ENCODE measurements around the gene PCDH9. TPM values are rescaled to one million over a fixed set of nuclear protein-coding genes. Genes with fewer than 3 reads are reported as not detected.

The PCDH9 gene
- total RNA-seq, 1 experiment from 2014 or later: 0.11 TPM

GRCh38 chr13:66723576-66723975 is 506.6 kb downstream of the PCDH9 start:
- 0 out of 2 replicates have a peak, but pooled peaks cover 6% of the 10 kb centered on the region for H3K4me1 ChIP-seq
- no peaks in the 10 kb centered on the region for H3K36me3 ChIP-seq (ENCODE audit: control insufficient read depth, insufficient read depth, low read length)
- POLR2A ChIA-PET: no interaction called here
- H3K27me3 ChIP-seq (replicated peaks; ENCODE audit: control insufficient read depth, insufficient read depth, low read length): no peaks in the 10 kb centered on the region
- H3K9me3 Mint-ChIP-seq (ENCODE audit: unreplicated experiment): no peaks in the 10 kb centered on the region
- H3K36me3 Mint-ChIP-seq (ENCODE audit: insufficient read depth, unreplicated experiment): no peaks in the 10 kb centered on the region
- H3K4me3 Mint-ChIP-seq (ENCODE audit: unreplicated experiment): no peak overlapping the region
- H3K4me3 ChIP-seq (ENCODE audit: low read depth, low read length): no peak overlapping the region
- H3K27ac Mint-ChIP-seq (ENCODE audit: unreplicated experiment): no peak overlapping the region
- no peaks in the 10 kb centered on the region for H3K9me3 ChIP-seq
- H3K27me3 Mint-ChIP-seq (ENCODE audit: insufficient read depth, unreplicated experiment): peaks cover 8% of the 10 kb centered on the region
- intact Hi-C loops (cut with micrococcal nuclease; ENCODE audit: unreplicated experiment): no loop called here
- CTCF ChIA-PET: no interaction called here
- TF ChIP-seq CTCF (IDR thresholded peaks at IDR 0.05; ENCODE audit: insufficient read depth in 1 of 2, low read depth in 1 of 2, low read length in 1 of 2, severe bottlenecking in 1 of 2, unreplicated experiment in 1 of 2): no peak
- no peak for DNase-seq
- BruUV-seq (replicated peaks): no TSS peak
- peaks cover 7% of the 10 kb centered on the region for H3K4me1 Mint-ChIP-seq (ENCODE audit: low read depth, unreplicated experiment)

- Histone ChIP-seq H3K4me3 (ENCODE audit: low read depth, low read length) (no peak overlapping the region), H3K9me3 (no peaks in the 10 kb centered on the region), H3K36me3 (ENCODE audit: control insufficient read depth, insufficient read depth, low read length) (no peaks in the 10 kb centered on the region), H3K27me3 (replicated peaks; ENCODE audit: control insufficient read depth, insufficient read depth, low read length) (no peaks in the 10 kb centered on the region), H3K4me1 (no peaks in the 10 kb centered on the region)
- Mint-ChIP-seq H3K27ac (ENCODE audit: unreplicated experiment) (no peak overlapping the region), H3K4me3 (ENCODE audit: unreplicated experiment) (no peak overlapping the region), H3K27me3 (ENCODE audit: insufficient read depth, unreplicated experiment) (no peaks in the 10 kb centered on the region), H3K9me3 (ENCODE audit: unreplicated experiment) (no peaks in the 10 kb centered on the region), H3K4me1 (ENCODE audit: low read depth, unreplicated experiment) (no peaks in the 10 kb centered on the region), H3K36me3 (ENCODE audit: insufficient read depth, unreplicated experiment) (no peaks in the 10 kb centered on the region)
- no TSS peak for BruUV-seq (replicated peaks)
- no peak for DNase-seq
- TF ChIP-seq CTCF (IDR thresholded peaks at IDR 0.05; ENCODE audit: insufficient read depth in 1 of 2, low read depth in 1 of 2, low read length in 1 of 2, severe bottlenecking in 1 of 2, unreplicated experiment in 1 of 2): no peak
- ChIA-PET CTCF (no interaction called here), POLR2A (interaction anchor here (0.6 kb wide), 1 partner anchor 34 kb away, joined by 4 read pairs; no protein-coding TSS in a partner anchor)
- intact Hi-C loops (cut with micrococcal nuclease; ENCODE audit: unreplicated experiment): no loop called here
Measured at GRCh38 chr13:66716538-66716937, 513.6 kb downstream of the PCDH9 start.

- Histone ChIP-seq H3K27me3 (replicated peaks; ENCODE audit: control insufficient read depth, insufficient read depth, low read length) (no peaks in the 10 kb centered on the region), H3K9me3 (no peaks in the 10 kb centered on the region), H3K36me3 (ENCODE audit: control insufficient read depth, insufficient read depth, low read length) (no peaks in the 10 kb centered on the region), H3K4me1 (no peaks in the 10 kb centered on the region), H3K4me3 (ENCODE audit: low read depth, low read length) (no peak overlapping the region)
- H3K27me3 Mint-ChIP-seq (ENCODE audit: insufficient read depth, unreplicated experiment): no peaks in the 10 kb centered on the region
- BruUV-seq (replicated peaks): no TSS peak
- intact Hi-C loops (cut with micrococcal nuclease; ENCODE audit: unreplicated experiment): no loop called here
- ChIA-PET CTCF (no interaction called here), POLR2A (no interaction called here)
- H3K27ac Mint-ChIP-seq (ENCODE audit: unreplicated experiment): no peak overlapping the region
- no peaks in the 10 kb centered on the region for H3K36me3 Mint-ChIP-seq (ENCODE audit: insufficient read depth, unreplicated experiment)
- no peaks in the 10 kb centered on the region for H3K4me1 Mint-ChIP-seq (ENCODE audit: low read depth, unreplicated experiment)
- no peak for DNase-seq
- H3K9me3 Mint-ChIP-seq (ENCODE audit: unreplicated experiment): no peaks in the 10 kb centered on the region
- H3K4me3 Mint-ChIP-seq (ENCODE audit: unreplicated experiment): no peak overlapping the region
- TF ChIP-seq CTCF (IDR thresholded peaks at IDR 0.05; ENCODE audit: insufficient read depth in 1 of 2, low read depth in 1 of 2, low read length in 1 of 2, severe bottlenecking in 1 of 2, unreplicated experiment in 1 of 2): peak in 1 of 2 experiments; percentile 12
Measured at GRCh38 chr13:66714795-66715194, 515.3 kb downstream of the PCDH9 start.

All from Caco-2 (cell line).